Neutrophil (primary cell): ENCODE results near the gene CCDC57.

Source experiments
- H3K27ac ChIP-seq: fragments of 200-600 bp; sonication (generic); 2 replicates; pipeline ENCODE4 v1.5.1; 2016; ENCODE audit warnings: mild to moderate bottlenecking, moderate library complexity
- H3K27me3 ChIP-seq: fragments of 200-600 bp; sonication (generic); 2 replicates; pipeline ENCODE4 v1.6.0; 2016; ENCODE audit warnings: mild to moderate bottlenecking
- H3K36me3 ChIP-seq: fragments of 200-600 bp; sonication (generic); 2 replicates; pipeline ENCODE4 v1.5.1; 2017
- H3K4me1 ChIP-seq, 2 experiments: fragments of 200-600 bp in 1 of 2; sonication (generic) in 1 of 2; 1 replicate in 1 of 2; 2 replicates in 1 of 2; pipeline versions ENCODE4 v1.5.1 to v1.6.1; 2013 to 2016; ENCODE audit warnings: low read depth in 1 of 2, low read length in 1 of 2, mild to moderate bottlenecking in 1 of 2, moderate library complexity in 1 of 2; ENCODE audit not compliant: control insufficient read depth in 1 of 2, insufficient read depth in 1 of 2
- H3K4me3 ChIP-seq, 2 experiments: fragments of 200-600 bp in 1 of 2; sonication (generic) in 1 of 2; 1 replicate in 1 of 2; 2 replicates in 1 of 2; pipeline ENCODE4 v1.5.1; 2013 to 2016; ENCODE audit warnings: low read depth in 1 of 2, low read length in 1 of 2, mild to moderate bottlenecking in 1 of 2, moderate library complexity in 1 of 2
- H3K9me3 ChIP-seq: fragments of 200-600 bp; sonication (generic); 2 replicates; pipeline ENCODE4 v1.5.1; 2016
- CTCF ChIP-seq: fragments of 200-600 bp; sonication (generic); IDR thresholded peaks from 2 replicates; pipeline ENCODE4 v1.5.1; 2016; ENCODE audit warnings: antibody characterized with exemption

The CCDC57 gene

GRCh38 chr17:82113422-82113821 lies 99.2 kb downstream of the CCDC57 start:
- H3K36me3 ChIP-seq: peaks cover 5% of the 10 kb centered on the region
- H3K27me3 ChIP-seq: no peaks in the 10 kb centered on the region
- H3K27ac ChIP-seq: peak overlapping the region; percentile 58
- TF ChIP-seq CTCF: no peak
- no peak overlapping the region for H3K4me3 ChIP-seq
- no peaks in the 10 kb centered on the region for H3K9me3 ChIP-seq
- peaks cover 10 to 14% of the 10 kb centered on the region in 2 experiments for H3K4me1 ChIP-seq

- no peak for TF ChIP-seq CTCF
- H3K4me3 ChIP-seq: no peak overlapping the region
- no peaks in the 10 kb centered on the region for H3K9me3 ChIP-seq
- H3K27ac ChIP-seq: peak overlapping the region; percentile 58
- H3K4me1 ChIP-seq: peaks cover 10 to 14% of the 10 kb centered on the region in 2 experiments
- peaks cover 5% of the 10 kb centered on the region for H3K36me3 ChIP-seq
- no peaks in the 10 kb centered on the region for H3K27me3 ChIP-seq
Observed at GRCh38 chr17:82112914-82113311, 99.7 kb downstream of the CCDC57 start.

- Histone ChIP-seq H3K27ac (peak overlapping the region; percentile 58), H3K4me3 (no peak overlapping the region), H3K27me3 (no peaks in the 10 kb centered on the region), H3K4me1 (peaks cover 15 to 18% of the 10 kb centered on the region in 2 experiments), H3K36me3 (peaks cover 5% of the 10 kb centered on the region), H3K9me3 (no peaks in the 10 kb centered on the region)
- no peak for TF ChIP-seq CTCF
Observed at GRCh38 chr17:82112181-82112913, 100.3 kb downstream of the CCDC57 start.

GRCh38 chr17:82110298-82110697 lies 102.3 kb downstream of the CCDC57 start:
- H3K36me3 ChIP-seq: peaks cover 5% of the 10 kb centered on the region
- no peak overlapping the region for H3K27ac ChIP-seq
- no peaks in the 10 kb centered on the region for H3K27me3 ChIP-seq
- no peak overlapping the region for H3K4me3 ChIP-seq
- peaks cover 35 to 38% of the 10 kb centered on the region in 2 experiments for H3K4me1 ChIP-seq
- no peak for TF ChIP-seq CTCF
- H3K9me3 ChIP-seq: no peaks in the 10 kb centered on the region

GRCh38 chr17:82108961-82109475 lies 103.6 kb downstream of the CCDC57 start:
- H3K4me3 ChIP-seq: no peak overlapping the region
- H3K27me3 ChIP-seq: no peaks in the 10 kb centered on the region
- H3K9me3 ChIP-seq: no peaks in the 10 kb centered on the region
- peaks cover 36 to 43% of the 10 kb centered on the region in 2 experiments for H3K4me1 ChIP-seq
- TF ChIP-seq CTCF: no peak
- H3K36me3 ChIP-seq: peaks cover 5% of the 10 kb centered on the region
- no peak overlapping the region for H3K27ac ChIP-seq
